Parathyroid adenoma (tissue), 2 donors: ENCODE measurements around the gene DRG1.

Experiments
- H2AFZ ChIP-seq: fragments of 300-600 bp; sonication (generic); one replicate; pipeline ENCODE4 v1.7.0; 2017; ENCODE audit warnings: antibody characterized with exemption, mild to moderate bottlenecking
- H3K27ac ChIP-seq: fragments of 300-600 bp; sonication (generic); one replicate; pipeline ENCODE4 v1.7.0; 2017
- H3K27me3 ChIP-seq: fragments of 300-600 bp; sonication (generic); one replicate; pipeline ENCODE4 v1.7.0; 2017; ENCODE audit warnings: low read length; ENCODE audit not compliant: control insufficient read depth, insufficient read depth
- H3K36me3 ChIP-seq: fragments of 300-600 bp; sonication (generic); one replicate; pipeline ENCODE4 v1.7.0; 2017; ENCODE audit warnings: low read length; ENCODE audit not compliant: control insufficient read depth, insufficient read depth
- H3K4me1 ChIP-seq: fragments of 300-600 bp; sonication (generic); one replicate; pipeline ENCODE4 v1.7.0; 2017; ENCODE audit warnings: control low read depth
- H3K4me2 ChIP-seq: fragments of 300-600 bp; sonication (generic); one replicate; pipeline ENCODE4 v1.7.0; 2017; ENCODE audit warnings: low read length
- H3K4me3 ChIP-seq: fragments of 300-600 bp; sonication (generic); one replicate; pipeline ENCODE4 v1.7.0; 2017; ENCODE audit warnings: low read depth, low read length
- H3K79me2 ChIP-seq: fragments of 300-600 bp; sonication (generic); one replicate; pipeline ENCODE4 v1.7.0; 2017; ENCODE audit warnings: control low read depth
- H3K9ac ChIP-seq: fragments of 300-600 bp; sonication (generic); one replicate; pipeline ENCODE4 v1.7.0; 2017; ENCODE audit warnings: mild to moderate bottlenecking
- H3K9me3 ChIP-seq: fragments of 300-600 bp; sonication (generic); one replicate; pipeline ENCODE4 v1.7.0; 2017; ENCODE audit warnings: low read length; ENCODE audit not compliant: control insufficient read depth
- CTCF ChIP-seq: fragments of 300-600 bp; sonication (generic); IDR thresholded peaks from one replicate; pipeline ENCODE4 v1.7.0; 2017; ENCODE audit warnings: antibody characterized with exemption, mild to moderate bottlenecking
- donor health status: primary hyperparathyroidism.

Gene DRG1

GRCh38 chr22:31399211-31400022, at the start of gene DRG1:
Gene DRG1, plus strand, starts transcription at chr22:31399604. Its CDS starts 80 bp downstream, at chr22:31399684.
- peaks cover 19% of the 10 kb centered on the region for H3K79me2 ChIP-seq
- H3K27ac ChIP-seq = peak within 1 kb of the TSS; percentile 73
- peak within 1 kb of the TSS; percentile 93 for H3K4me3 ChIP-seq
- peak within 1 kb of the TSS; percentile 92 for H2AFZ ChIP-seq
- no peaks in the 10 kb centered on the region for H3K36me3 ChIP-seq
- TF ChIP-seq CTCF = no peak
- H3K9ac ChIP-seq = peak within 1 kb of the TSS; percentile 28
- H3K4me1 ChIP-seq = no peaks in the 10 kb centered on the region
- H3K4me2 ChIP-seq = peak within 1 kb of the TSS; percentile 85
- H3K27me3 ChIP-seq = no peaks in the 10 kb centered on the region
- no peaks in the 10 kb centered on the region for H3K9me3 ChIP-seq

GRCh38 chr22:31349960-31350359, 49.4 kb upstream of the DRG1 start:
- Histone ChIP-seq H3K9me3 (no peaks in the 10 kb centered on the region), H3K4me1 (peaks cover 12% of the 10 kb centered on the region), H3K27ac (no peak overlapping the region), H3K4me2 (peak overlapping the region; percentile 4), H3K36me3 (no peaks in the 10 kb centered on the region), H3K4me3 (no peak overlapping the region), H2AFZ (peak overlapping the region; percentile 17), H3K27me3 (no peaks in the 10 kb centered on the region), H3K79me2 (no peaks in the 10 kb centered on the region), H3K9ac (no peak overlapping the region)
- no peak for TF ChIP-seq CTCF

- H3K79me2 ChIP-seq = no peaks in the 10 kb centered on the region
- no peaks in the 10 kb centered on the region for H3K9me3 ChIP-seq
- no peak for TF ChIP-seq CTCF
- peak overlapping the region; percentile 17 for H2AFZ ChIP-seq
- H3K4me2 ChIP-seq = peak overlapping the region; percentile 34
- H3K4me3 ChIP-seq = no peak overlapping the region
- H3K27ac ChIP-seq = peak overlapping the region; percentile 53
- H3K36me3 ChIP-seq = no peaks in the 10 kb centered on the region
- H3K27me3 ChIP-seq = no peaks in the 10 kb centered on the region
- peaks cover 12% of the 10 kb centered on the region for H3K4me1 ChIP-seq
- H3K9ac ChIP-seq = no peak overlapping the region
Observed at GRCh38 chr22:31350410-31350863, 49.0 kb upstream of the DRG1 start.

- no peaks in the 10 kb centered on the region for H3K36me3 ChIP-seq
- no peak for TF ChIP-seq CTCF
- H3K4me3 ChIP-seq = no peak overlapping the region
- no peak overlapping the region for H3K27ac ChIP-seq
- no peak overlapping the region for H3K4me2 ChIP-seq
- H2AFZ ChIP-seq = no peak overlapping the region
- H3K9me3 ChIP-seq = no peaks in the 10 kb centered on the region
- no peaks in the 10 kb centered on the region for H3K79me2 ChIP-seq
- no peaks in the 10 kb centered on the region for H3K27me3 ChIP-seq
- no peak overlapping the region for H3K9ac ChIP-seq
- H3K4me1 ChIP-seq = peaks cover 8% of the 10 kb centered on the region
Observed at GRCh38 chr22:31354515-31354914, 44.9 kb upstream of the DRG1 start.

GRCh38 chr22:31360029-31360428, 39.4 kb upstream of the DRG1 start:
- Histone ChIP-seq H3K79me2 (no peaks in the 10 kb centered on the region), H3K27me3 (no peaks in the 10 kb centered on the region), H3K4me1 (no peaks in the 10 kb centered on the region), H3K27ac (no peak overlapping the region), H3K4me3 (no peak overlapping the region), H3K4me2 (no peak overlapping the region), H3K9me3 (no peaks in the 10 kb centered on the region), H3K9ac (no peak overlapping the region), H3K36me3 (no peaks in the 10 kb centered on the region), H2AFZ (no peak overlapping the region)
- TF ChIP-seq CTCF = no peak
